K562 (cell line): ENCODE measurements around the gene UBA52. TPM values are rescaled to one million over a fixed set of nuclear protein-coding genes. Genes with fewer than 3 reads are reported as not detected.

ENCODE experiments used
- COPS2 ChIP-seq: fragments of 450-650 bp; conservative IDR thresholded peaks from 2 replicates; pipeline ENCODE4 v1.6.1; 2016; ENCODE audit warnings: mild to moderate bottlenecking, moderate library complexity
- ELF2 ChIP-seq: fragments of 250-450 bp; sonication (Bioruptor Pico); IDR thresholded peaks from 2 replicates; pipeline ENCODE4 v1.5.0; 2021; ENCODE audit warnings: mild to moderate bottlenecking
- HIVEP1 ChIP-seq: fragments of 250-450 bp; sonication (Bioruptor Pico); IDR thresholded peaks from 2 replicates; pipeline ENCODE4 v1.4.0; 2020; ENCODE audit warnings: mild to moderate bottlenecking
- SREBF1 ChIP-seq: fragments of 150-350 bp; IDR thresholded peaks from 2 replicates; pipeline ENCODE4 v1.6.1; 2014; ENCODE audit warnings: antibody characterized with exemption, low read depth, low read length, borderline replicate concordance
- polyA plus RNA-seq, 8 experiments: library from polyadenylated mRNA; depleted of rRNA in 4 of 8; stranded (reverse) in 5 of 8; unstranded in 3 of 8; fragments of >200 nt; fragmentation: Nextera tagmentation in 2 of 8; fragmentation: Illumina TruSeq in 1 of 8; extraction: Ambion mirVana in 2 of 8; extraction: Trizol in 1 of 8; gene quantifications; 2 replicates each; pipeline versions ENCODE4 v1.2.1 to v1.2.3, GENCODE V29; 2011 to 2014; ENCODE audit warnings: inconsistent platforms in 1 of 8, missing spikeins in 1 of 8
- total RNA-seq, 7 experiments: library from RNA; depleted of rRNA in 6 of 7; stranded (reverse); fragments of >200 nt in 6 of 7; fragmentation: Illumina TruSeq in 2 of 7; extraction: Trizol in 2 of 7; gene quantifications; 2 replicates each; pipeline versions ENCODE4 v1.2.1 to v1.2.3, GENCODE V29; 2011 to 2021; ENCODE audit warnings: low replicate concordance in 1 of 7
- TF ChIP-seq, protein P1 (sequence below), 2 experiments: fragments of 450-650 bp; IDR thresholded peaks; 2 replicates each; pipeline ENCODE4 v1.6.1; 2016; ENCODE audit warnings: mild to moderate bottlenecking in 2 of 2, borderline replicate concordance in 1 of 2, low read depth in 1 of 2, moderate library complexity in 1 of 2
- TF ChIP-seq, protein P2 (sequence below): conservative IDR thresholded peaks from 2 replicates; pipeline ENCODE4 v1.6.1; 2011; ENCODE audit warnings: low read depth, mild to moderate bottlenecking, low read length; ENCODE audit not compliant: control insufficient read depth
- TF ChIP-seq, protein P3 (sequence below): fragments of 450-650 bp; IDR thresholded peaks from 2 replicates; pipeline ENCODE4 v1.7.1; 2018; ENCODE audit warnings: mild to moderate bottlenecking, low read depth; ENCODE audit not compliant: partially characterized antibody
- TF ChIP-seq, protein P4 (sequence below): fragments of 250-450 bp; sonication (Bioruptor Pico); IDR thresholded peaks from 2 replicates; pipeline ENCODE4 v1.5.0; 2021; ENCODE audit warnings: mild to moderate bottlenecking, borderline replicate concordance

Gene UBA52
- total and polyA plus RNA-seq, 9 of the 15 experiments (the other 6 are each of a cell fraction or from before 2014, with no cell fraction given), result 1,110 to 2,751 (median 1,733) TPM

DNA sequence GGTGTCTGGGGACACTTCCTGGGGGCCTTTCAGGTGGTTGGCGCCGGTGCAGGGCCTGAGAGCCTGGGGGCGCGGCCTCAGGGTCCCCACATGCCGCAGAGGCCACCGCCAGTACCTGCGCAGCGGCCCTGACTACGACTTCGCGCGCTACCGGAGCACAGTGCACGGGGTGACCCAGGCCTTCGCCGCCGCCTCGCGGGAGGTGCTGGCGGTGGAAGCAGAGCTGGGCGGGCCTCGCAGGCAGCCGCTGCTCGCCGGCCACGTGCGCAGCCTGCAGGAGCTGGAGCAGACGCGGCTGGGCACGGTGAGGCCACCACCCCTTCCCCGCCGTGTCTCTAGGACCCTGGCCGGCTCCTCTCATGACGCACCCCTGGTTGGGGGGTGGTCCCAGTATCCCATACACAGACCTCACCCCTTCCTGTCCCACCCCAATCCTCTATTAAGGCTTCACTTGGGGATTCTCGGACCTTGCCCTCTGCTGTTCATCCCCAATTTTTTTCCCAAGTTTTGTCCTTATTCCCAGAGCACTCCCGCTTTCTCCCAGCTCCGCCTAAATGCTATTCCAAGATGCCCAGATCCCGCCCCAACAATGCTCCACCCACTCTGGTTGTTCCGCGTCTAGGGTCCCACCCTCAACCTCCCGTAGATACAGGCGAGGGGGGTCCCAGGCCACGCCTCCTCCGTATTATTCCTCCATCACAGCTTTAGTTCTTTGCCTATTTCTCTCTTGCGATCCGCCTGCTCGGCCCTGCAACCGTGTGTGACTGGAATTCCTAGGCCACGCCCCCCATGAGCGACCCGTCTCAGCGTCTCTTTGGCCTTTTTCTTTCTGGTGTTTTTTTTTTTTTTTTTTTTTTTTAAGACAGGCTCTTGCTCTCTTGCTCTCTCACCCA, 18.0 kb downstream of the UBA52 start (continued):
- TF ChIP-seq, protein P1, sequence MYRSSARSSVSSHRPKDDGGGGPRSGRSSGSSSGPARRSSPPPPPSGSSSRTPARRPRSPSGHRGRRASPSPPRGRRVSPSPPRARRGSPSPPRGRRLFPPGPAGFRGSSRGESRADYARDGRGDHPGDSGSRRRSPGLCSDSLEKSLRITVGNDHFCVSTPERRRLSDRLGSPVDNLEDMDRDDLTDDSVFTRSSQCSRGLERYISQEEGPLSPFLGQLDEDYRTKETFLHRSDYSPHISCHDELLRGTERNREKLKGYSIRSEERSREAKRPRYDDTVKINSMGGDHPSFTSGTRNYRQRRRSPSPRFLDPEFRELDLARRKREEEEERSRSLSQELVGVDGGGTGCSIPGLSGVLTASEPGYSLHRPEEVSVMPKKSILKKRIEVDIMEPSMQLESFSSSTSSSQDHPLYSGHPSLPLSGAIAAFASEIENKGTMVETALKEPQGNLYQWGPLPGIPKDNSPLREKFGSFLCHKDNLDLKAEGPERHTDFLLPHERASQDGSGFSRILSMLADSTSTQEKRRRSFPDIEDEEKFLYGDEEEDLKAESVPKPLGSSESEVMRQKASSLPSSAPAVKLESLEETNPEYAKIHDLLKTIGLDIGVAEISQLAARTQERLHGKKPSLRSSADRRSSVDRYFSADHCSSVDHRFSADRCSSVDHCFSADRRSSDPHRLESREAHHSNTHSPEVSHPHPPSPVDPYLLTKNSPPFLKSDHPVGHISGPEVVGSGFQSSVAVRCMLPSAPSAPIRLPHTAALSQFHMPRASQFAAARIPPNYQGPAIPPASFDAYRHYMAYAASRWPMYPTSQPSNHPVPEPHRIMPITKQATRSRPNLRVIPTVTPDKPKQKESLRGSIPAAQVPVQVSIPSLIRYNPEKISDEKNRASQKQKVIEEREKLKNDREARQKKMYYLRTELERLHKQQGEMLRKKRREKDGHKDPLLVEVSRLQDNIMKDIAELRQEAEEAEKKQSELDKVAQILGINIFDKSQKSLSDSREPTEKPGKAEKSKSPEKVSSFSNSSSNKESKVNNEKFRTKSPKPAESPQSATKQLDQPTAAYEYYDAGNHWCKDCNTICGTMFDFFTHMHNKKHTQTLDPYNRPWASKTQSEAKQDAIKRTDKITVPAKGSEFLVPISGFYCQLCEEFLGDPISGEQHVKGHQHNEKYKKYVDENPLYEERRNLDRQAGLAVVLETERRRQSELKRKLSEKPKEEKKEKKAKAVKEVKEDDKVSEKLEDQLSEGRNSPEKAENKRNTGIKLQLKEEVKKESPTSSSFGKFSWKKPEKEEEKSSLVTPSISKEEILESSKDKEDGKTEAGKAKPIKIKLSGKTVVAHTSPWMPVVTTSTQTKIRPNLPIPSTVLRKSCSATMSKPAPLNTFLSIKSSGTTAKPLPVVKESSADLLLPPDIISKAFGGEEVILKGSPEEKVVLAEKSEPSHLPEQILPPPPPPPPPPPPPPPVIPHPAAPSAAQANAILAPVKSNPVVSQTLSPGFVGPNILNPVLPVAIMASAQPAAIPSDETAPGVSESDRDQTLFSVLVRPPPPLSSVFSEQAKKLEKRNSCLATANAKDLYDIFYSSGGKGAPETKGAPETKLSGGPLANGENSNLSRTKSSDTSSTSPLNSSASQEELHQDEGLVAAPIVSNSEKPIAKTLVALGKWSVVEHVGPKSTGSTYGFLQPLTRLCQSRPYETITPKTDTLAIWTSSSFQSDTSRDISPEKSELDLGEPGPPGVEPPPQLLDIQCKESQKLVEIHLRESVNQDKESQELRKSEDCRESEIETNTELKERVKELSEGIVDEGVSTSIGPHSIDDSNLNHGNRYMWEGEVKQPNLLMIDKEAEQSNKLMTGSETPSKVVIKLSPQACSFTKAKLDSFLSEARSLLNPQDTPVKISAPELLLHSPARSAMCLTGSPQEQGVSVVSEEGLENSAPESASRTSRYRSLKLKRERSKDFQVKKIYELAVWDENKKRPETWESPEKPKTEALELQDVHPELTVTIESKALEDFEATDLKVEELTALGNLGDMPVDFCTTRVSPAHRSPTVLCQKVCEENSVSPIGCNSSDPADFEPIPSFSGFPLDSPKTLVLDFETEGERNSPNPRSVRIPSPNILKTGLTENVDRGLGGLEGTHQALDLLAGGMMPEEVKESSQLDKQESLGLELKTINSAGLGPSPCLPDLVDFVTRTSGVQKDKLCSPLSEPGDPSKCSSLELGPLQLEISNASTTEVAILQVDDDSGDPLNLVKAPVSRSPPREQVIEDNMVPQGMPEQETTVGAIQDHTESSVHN (IDR thresholded peaks at IDR 0.05; ENCODE audit: borderline replicate concordance in 1 of 2, low read depth in 1 of 2), result no peak
- no peak for TF ChIP-seq HIVEP1 (CRISPR knock-in tag)
- TF ChIP-seq SREBF1, result no peak
- TF ChIP-seq COPS2, result no peak
- TF ChIP-seq, protein P2, sequence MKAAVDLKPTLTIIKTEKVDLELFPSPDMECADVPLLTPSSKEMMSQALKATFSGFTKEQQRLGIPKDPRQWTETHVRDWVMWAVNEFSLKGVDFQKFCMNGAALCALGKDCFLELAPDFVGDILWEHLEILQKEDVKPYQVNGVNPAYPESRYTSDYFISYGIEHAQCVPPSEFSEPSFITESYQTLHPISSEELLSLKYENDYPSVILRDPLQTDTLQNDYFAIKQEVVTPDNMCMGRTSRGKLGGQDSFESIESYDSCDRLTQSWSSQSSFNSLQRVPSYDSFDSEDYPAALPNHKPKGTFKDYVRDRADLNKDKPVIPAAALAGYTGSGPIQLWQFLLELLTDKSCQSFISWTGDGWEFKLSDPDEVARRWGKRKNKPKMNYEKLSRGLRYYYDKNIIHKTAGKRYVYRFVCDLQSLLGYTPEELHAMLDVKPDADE, result peak; percentile 82
- TF ChIP-seq, protein P3, sequence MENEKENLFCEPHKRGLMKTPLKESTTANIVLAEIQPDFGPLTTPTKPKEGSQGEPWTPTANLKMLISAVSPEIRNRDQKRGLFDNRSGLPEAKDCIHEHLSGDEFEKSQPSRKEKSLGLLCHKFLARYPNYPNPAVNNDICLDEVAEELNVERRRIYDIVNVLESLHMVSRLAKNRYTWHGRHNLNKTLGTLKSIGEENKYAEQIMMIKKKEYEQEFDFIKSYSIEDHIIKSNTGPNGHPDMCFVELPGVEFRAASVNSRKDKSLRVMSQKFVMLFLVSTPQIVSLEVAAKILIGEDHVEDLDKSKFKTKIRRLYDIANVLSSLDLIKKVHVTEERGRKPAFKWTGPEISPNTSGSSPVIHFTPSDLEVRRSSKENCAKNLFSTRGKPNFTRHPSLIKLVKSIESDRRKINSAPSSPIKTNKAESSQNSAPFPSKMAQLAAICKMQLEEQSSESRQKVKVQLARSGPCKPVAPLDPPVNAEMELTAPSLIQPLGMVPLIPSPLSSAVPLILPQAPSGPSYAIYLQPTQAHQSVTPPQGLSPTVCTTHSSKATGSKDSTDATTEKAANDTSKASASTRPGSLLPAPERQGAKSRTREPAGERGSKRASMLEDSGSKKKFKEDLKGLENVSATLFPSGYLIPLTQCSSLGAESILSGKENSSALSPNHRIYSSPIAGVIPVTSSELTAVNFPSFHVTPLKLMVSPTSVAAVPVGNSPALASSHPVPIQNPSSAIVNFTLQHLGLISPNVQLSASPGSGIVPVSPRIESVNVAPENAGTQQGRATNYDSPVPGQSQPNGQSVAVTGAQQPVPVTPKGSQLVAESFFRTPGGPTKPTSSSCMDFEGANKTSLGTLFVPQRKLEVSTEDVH, result no peak
- no peak for TF ChIP-seq ELF2 (CRISPR knock-in tag)
- TF ChIP-seq, protein P4, sequence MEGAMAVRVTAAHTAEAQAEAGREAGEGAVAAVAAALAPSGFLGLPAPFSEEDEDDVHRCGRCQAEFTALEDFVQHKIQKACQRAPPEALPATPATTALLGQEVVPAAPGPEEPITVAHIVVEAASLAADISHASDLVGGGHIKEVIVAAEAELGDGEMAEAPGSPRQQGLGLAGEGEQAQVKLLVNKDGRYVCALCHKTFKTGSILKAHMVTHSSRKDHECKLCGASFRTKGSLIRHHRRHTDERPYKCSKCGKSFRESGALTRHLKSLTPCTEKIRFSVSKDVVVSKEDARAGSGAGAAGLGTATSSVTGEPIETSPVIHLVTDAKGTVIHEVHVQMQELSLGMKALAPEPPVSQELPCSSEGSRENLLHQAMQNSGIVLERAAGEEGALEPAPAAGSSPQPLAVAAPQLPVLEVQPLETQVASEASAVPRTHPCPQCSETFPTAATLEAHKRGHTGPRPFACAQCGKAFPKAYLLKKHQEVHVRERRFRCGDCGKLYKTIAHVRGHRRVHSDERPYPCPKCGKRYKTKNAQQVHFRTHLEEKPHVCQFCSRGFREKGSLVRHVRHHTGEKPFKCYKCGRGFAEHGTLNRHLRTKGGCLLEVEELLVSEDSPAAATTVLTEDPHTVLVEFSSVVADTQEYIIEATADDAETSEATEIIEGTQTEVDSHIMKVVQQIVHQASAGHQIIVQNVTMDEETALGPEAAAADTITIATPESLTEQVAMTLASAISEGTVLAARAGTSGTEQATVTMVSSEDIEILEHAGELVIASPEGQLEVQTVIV, result no peak
